ENCODE measurements around the gene B3GALT6.
A peak's percentile ranks its signal among the peaks of the same experiment; 100 is the strongest.

Gene B3GALT6

GRCh38 chr1:1232208-1232795 lies at the start of gene B3GALT6:
Gene B3GALT6, plus strand, starts transcription at chr1:1232237. Its CDS starts 42 bp downstream, at chr1:1232279.
- peak within 1 kb of the TSS; percentile 19 for H2AFZ ChIP-seq (ENCODE audit: low read length)
- no peaks in the 10 kb centered on the region for H3F3A ChIP-seq (ENCODE audit: insufficient read depth, low read length)
- H3K9me3 ChIP-seq (replicated peaks; ENCODE audit: insufficient read depth, low read length): no peaks in the 10 kb centered on the region
- peak within 1 kb of the TSS; percentile 77 for H3K4me2 ChIP-seq (ENCODE audit: low read depth, low read length)
- peak within 1 kb of the TSS; percentile 72 for H3K9ac ChIP-seq (ENCODE audit: low read length)
- H3K4me3 ChIP-seq (ENCODE audit: low read length): peak within 1 kb of the TSS; percentile 83
- H4K20me1 ChIP-seq (ENCODE audit: insufficient read depth, low read length): no peaks in the 10 kb centered on the region
- H3K36me3 ChIP-seq (replicated peaks; ENCODE audit: insufficient read depth, low read length): peaks cover 5% of the 10 kb centered on the region; the same call in 1 of the 2 replicates
- DNase-seq: no peak
- H3K27ac ChIP-seq (ENCODE audit: low read length): peak within 1 kb of the TSS; percentile 3; the same call in 1 of the 2 replicates
- no peaks in the 10 kb centered on the region for H3K9me2 ChIP-seq (replicated peaks; ENCODE audit: insufficient read depth, low read length)
- H3K79me2 ChIP-seq (ENCODE audit: low read length): peaks cover 49% of the 10 kb centered on the region
- H3K4me1 ChIP-seq (ENCODE audit: low read length): 0 out of 2 replicates have a peak, but pooled peaks cover 3% of the 10 kb centered on the region
- no peak for TF ChIP-seq EZH2phosphoT487 (IDR thresholded peaks at IDR 0.05; ENCODE audit: low read length)
- TF ChIP-seq CTCF (IDR thresholded peaks at IDR 0.05; ENCODE audit: low read length): no peak
- no peak for TF ChIP-seq EZH2 (optimal IDR thresholded peaks at IDR 0.05; ENCODE audit: low read depth, low read length)
- H3K27me3 ChIP-seq (replicated peaks; ENCODE audit: insufficient read depth, low read length): peaks cover 2% of the 10 kb centered on the region

GRCh38 chr1:1182491-1183220 lies 49.4 kb upstream of the B3GALT6 start:
- no peaks in the 10 kb centered on the region for H3K36me3 ChIP-seq (replicated peaks; ENCODE audit: insufficient read depth, low read length)
- no peaks in the 10 kb centered on the region for H3K4me1 ChIP-seq (ENCODE audit: low read length)
- H3K79me2 ChIP-seq (ENCODE audit: low read length): no peaks in the 10 kb centered on the region
- H4K20me1 ChIP-seq (ENCODE audit: insufficient read depth, low read length): no peaks in the 10 kb centered on the region
- no peaks in the 10 kb centered on the region for H3K9me2 ChIP-seq (replicated peaks; ENCODE audit: insufficient read depth, low read length)
- H3K27me3 ChIP-seq (replicated peaks; ENCODE audit: insufficient read depth, low read length): peaks cover 91% of the 10 kb centered on the region
- H3K9ac ChIP-seq (ENCODE audit: low read length): no peak overlapping the region
- no peak overlapping the region for H3K4me3 ChIP-seq (ENCODE audit: low read length)
- no peak overlapping the region for H2AFZ ChIP-seq (ENCODE audit: low read length)
- H3K4me2 ChIP-seq (ENCODE audit: low read depth, low read length): no peak overlapping the region
- DNase-seq: no peak
- no peaks in the 10 kb centered on the region for H3K9me3 ChIP-seq (replicated peaks; ENCODE audit: insufficient read depth, low read length)
- no peaks in the 10 kb centered on the region for H3F3A ChIP-seq (ENCODE audit: insufficient read depth, low read length)
- H3K27ac ChIP-seq (ENCODE audit: low read length): no peak overlapping the region
- TF ChIP-seq CTCF (IDR thresholded peaks at IDR 0.05; ENCODE audit: low read length) (no peak), EZH2 (optimal IDR thresholded peaks at IDR 0.05; ENCODE audit: low read depth, low read length) (no peak), EZH2phosphoT487 (IDR thresholded peaks at IDR 0.05; ENCODE audit: low read length) (no peak)

GRCh38 chr1:1183221-1183747 lies 48.8 kb upstream of the B3GALT6 start:
- no peaks in the 10 kb centered on the region for H3K79me2 ChIP-seq (ENCODE audit: low read length)
- H3K4me3 ChIP-seq (ENCODE audit: low read length): no peak overlapping the region
- H3F3A ChIP-seq (ENCODE audit: insufficient read depth, low read length): no peaks in the 10 kb centered on the region
- H3K4me1 ChIP-seq (ENCODE audit: low read length): no peaks in the 10 kb centered on the region
- peaks cover 91% of the 10 kb centered on the region for H3K27me3 ChIP-seq (replicated peaks; ENCODE audit: insufficient read depth, low read length)
- no peaks in the 10 kb centered on the region for H4K20me1 ChIP-seq (ENCODE audit: insufficient read depth, low read length)
- no peaks in the 10 kb centered on the region for H3K36me3 ChIP-seq (replicated peaks; ENCODE audit: insufficient read depth, low read length)
- H3K9ac ChIP-seq (ENCODE audit: low read length): no peak overlapping the region
- H3K9me2 ChIP-seq (replicated peaks; ENCODE audit: insufficient read depth, low read length): no peaks in the 10 kb centered on the region
- no peak overlapping the region for H3K4me2 ChIP-seq (ENCODE audit: low read depth, low read length)
- no peak for TF ChIP-seq CTCF (IDR thresholded peaks at IDR 0.05; ENCODE audit: low read length)
- TF ChIP-seq EZH2phosphoT487 (IDR thresholded peaks at IDR 0.05; ENCODE audit: low read length): no peak
- no peak for TF ChIP-seq EZH2 (optimal IDR thresholded peaks at IDR 0.05; ENCODE audit: low read depth, low read length)
- H3K9me3 ChIP-seq (replicated peaks; ENCODE audit: insufficient read depth, low read length): no peaks in the 10 kb centered on the region
- H2AFZ ChIP-seq (ENCODE audit: low read length): no peak overlapping the region
- H3K27ac ChIP-seq (ENCODE audit: low read length): no peak overlapping the region
- no peak for DNase-seq
